ENCODE measurements around the gene LRRC31. TPM values are rescaled to one million over a fixed set of nuclear protein-coding genes. Genes with fewer than 3 reads are reported as not detected.
A peak's percentile ranks its signal among the peaks of the same experiment; 100 is the strongest.

LRRC31 gene
- total RNA-seq, 1 donor from 2014 or later: not detected

- no peak for DNase-seq (ENCODE audit: low spot score in 2 of 2)
- Histone ChIP-seq H3K9me3 (no peaks in the 10 kb centered on the region), H3K4me1 (peaks cover 0 to under 1% of the 10 kb centered on the region in 2 donors), H3K27me3 (no peaks in the 10 kb centered on the region), H3K4me3 (no peak overlapping the region), H3K27ac (no peak overlapping the region), H3K36me3 (no peaks in the 10 kb centered on the region)
- intact Hi-C loops (cut with DNase I): no loop called here
- no peak for TF ChIP-seq CTCF (IDR thresholded peaks at IDR 0.05)
These were observed 22.2 kb upstream of the LRRC31 start for GRCh38 chr3:169891886-169892285.

GRCh38 chr3:169886671-169887070 is 16.9 kb upstream of the LRRC31 start:
- peak in 1 of 2 donors; percentile 80 for DNase-seq (ENCODE audit: low spot score in 2 of 2)
- H3K36me3 ChIP-seq: no peaks in the 10 kb centered on the region
- no peaks in the 10 kb centered on the region for H3K27me3 ChIP-seq
- H3K27ac ChIP-seq: no peak overlapping the region
- no peak overlapping the region for H3K4me3 ChIP-seq
- no peaks in the 10 kb centered on the region for H3K9me3 ChIP-seq
- intact Hi-C loops (cut with DNase I): no loop called here
- H3K4me1 ChIP-seq: peaks cover 0 to 3% of the 10 kb centered on the region in 2 donors
- TF ChIP-seq CTCF (IDR thresholded peaks at IDR 0.05): no peak

- DNase-seq (ENCODE audit: low spot score in 2 of 2): no peak
- no peak for TF ChIP-seq CTCF (IDR thresholded peaks at IDR 0.05)
- intact Hi-C loops (cut with DNase I): no loop called here
These were observed 11.0 kb upstream of the LRRC31 start for GRCh38 chr3:169880576-169881250.

GRCh38 chr3:169879845-169880575 is 10.3 kb upstream of the LRRC31 start:
- Histone ChIP-seq H3K27me3 (no peaks in the 10 kb centered on the region), H3K4me1 (no peaks in the 10 kb centered on the region), H3K36me3 (no peaks in the 10 kb centered on the region), H3K9me3 (no peaks in the 10 kb centered on the region), H3K4me3 (no peak overlapping the region), H3K27ac (no peak overlapping the region)
- intact Hi-C loops (cut with DNase I): no loop called here
- TF ChIP-seq CTCF (IDR thresholded peaks at IDR 0.05): no peak
- no peak for DNase-seq (ENCODE audit: low spot score in 2 of 2)

More at GRCh38 chr3:169880576-169881250, 11.0 kb upstream of the LRRC31 start:
- H3K36me3 ChIP-seq: no peaks in the 10 kb centered on the region
- no peak overlapping the region for H3K4me3 ChIP-seq
- H3K9me3 ChIP-seq: no peaks in the 10 kb centered on the region
- H3K27ac ChIP-seq: no peak overlapping the region
- no peaks in the 10 kb centered on the region for H3K4me1 ChIP-seq
- H3K27me3 ChIP-seq: no peaks in the 10 kb centered on the region

GRCh38 chr3:169879013-169879557 is 9.3 kb upstream of the LRRC31 start:
- Histone ChIP-seq H3K27me3 (no peaks in the 10 kb centered on the region), H3K4me1 (no peaks in the 10 kb centered on the region), H3K36me3 (no peaks in the 10 kb centered on the region), H3K27ac (no peak overlapping the region), H3K4me3 (no peak overlapping the region), H3K9me3 (no peaks in the 10 kb centered on the region)
- TF ChIP-seq CTCF (IDR thresholded peaks at IDR 0.05): no peak
- no peak for DNase-seq (ENCODE audit: low spot score in 2 of 2)
- intact Hi-C loops (cut with DNase I): no loop called here

All from ascending aorta (tissue), 2 donors.